Fibroblast of lung (primary cell): Measurements from ENCODE around the gene PRPF6. TPM values are rescaled to one million over a fixed set of nuclear protein-coding genes. Genes with fewer than 3 reads are reported as not detected.

Experiments
- DNase-seq, 2 donors: peaks; one replicate each; pipeline versions ENCODE4 v3.0.0 to v3.0.0-alpha.2; 2010; ENCODE audit warnings: low read depth in 2 of 2
- H2AFZ ChIP-seq: 2 replicates; pipeline ENCODE4 v1.5.1; 2012; ENCODE audit warnings: low read length, control low read depth, inconsistent platforms
- H3K27ac ChIP-seq: 2 replicates; pipeline ENCODE4 v1.5.1; 2011; ENCODE audit warnings: low read length, control low read depth; ENCODE audit not compliant: insufficient read depth
- H3K27me3 ChIP-seq: 2 replicates; pipeline ENCODE4 v1.5.1; 2011; ENCODE audit warnings: mild to moderate bottlenecking, low read length; ENCODE audit not compliant: control insufficient read depth, insufficient read depth
- H3K36me3 ChIP-seq: 2 replicates; pipeline ENCODE4 v1.5.1; 2011; ENCODE audit warnings: low read length; ENCODE audit not compliant: control insufficient read depth, insufficient read depth
- H3K4me1 ChIP-seq: 2 replicates; pipeline ENCODE4 v1.5.1; 2011; ENCODE audit warnings: low read length; ENCODE audit not compliant: control insufficient read depth, insufficient read depth; ENCODE audit errors: extremely low read depth
- H3K4me2 ChIP-seq: 2 replicates; pipeline ENCODE4 v1.5.1; 2011; ENCODE audit warnings: low read length, control low read depth; ENCODE audit not compliant: insufficient read depth; ENCODE audit errors: extremely low read depth
- H3K4me3 ChIP-seq, 4 experiments: fragments of 200-600 bp in 1 of 4; sonication (generic) in 1 of 4; replicated peaks in 1 of 4; 2 replicates each; pipeline ENCODE4 v1.5.1; 2011 to 2016; ENCODE audit warnings: low read length in 4 of 4, low read depth in 3 of 4, mild to moderate bottlenecking in 3 of 4, control low read depth in 2 of 4, inconsistent platforms in 1 of 4, mixed read lengths in 1 of 4; ENCODE audit not compliant: insufficient read depth in 1 of 4; ENCODE audit errors: control extremely low read depth in 1 of 4
- H3K79me2 ChIP-seq: 2 replicates; pipeline ENCODE4 v1.5.1; 2012; ENCODE audit warnings: mild to moderate bottlenecking, low read length, inconsistent platforms; ENCODE audit not compliant: control insufficient read depth, insufficient read depth
- H3K9ac ChIP-seq: 2 replicates; pipeline ENCODE4 v1.5.1; 2011; ENCODE audit warnings: mild to moderate bottlenecking, low read length, control low read depth; ENCODE audit not compliant: insufficient read depth
- H3K9me3 ChIP-seq: 2 replicates; pipeline ENCODE4 v1.5.1; 2012; ENCODE audit warnings: low read depth, low read length; ENCODE audit not compliant: control insufficient read depth, insufficient read depth
- H4K20me1 ChIP-seq: 2 replicates; pipeline ENCODE4 v1.5.1; 2011; ENCODE audit warnings: low read length; ENCODE audit not compliant: control insufficient read depth, insufficient read depth; ENCODE audit errors: extremely low read depth
- CTCF ChIP-seq, 2 donors: IDR thresholded peaks in 1 of 2; conservative IDR thresholded peaks in 1 of 2; 1 replicate in 1 of 2; 2 replicates in 1 of 2; pipeline ENCODE4 v1.5.1; 2011 to 2012; ENCODE audit warnings: low read length in 2 of 2, control low read depth in 1 of 2, inconsistent platforms in 1 of 2, low read depth in 1 of 2, mild to moderate bottlenecking in 1 of 2
- EZH2 ChIP-seq: IDR thresholded peaks from 2 replicates; pipeline ENCODE4 v1.5.1; 2012; ENCODE audit warnings: low read length, control low read depth, mild to moderate bottlenecking; ENCODE audit errors: missing control alignments
- polyA plus RNA-seq, 2 donors: library from polyadenylated mRNA; depleted of rRNA in 1 of 2; stranded (reverse) in 1 of 2; unstranded in 1 of 2; fragments of >200 nt; gene quantifications; 2 replicates each; pipeline ENCODE4 v1.2.1, GENCODE V29; 2011 to 2012; ENCODE audit warnings: missing spikeins in 1 of 2
- total RNA-seq: library from RNA; depleted of rRNA; stranded (reverse); fragments of >200 nt; gene quantifications from 2 replicates; pipeline ENCODE4 v1.2.1, GENCODE V29; 2014

Gene PRPF6
- total and polyA plus RNA-seq, 2 donors (not counting 1 experiment from before 2014, with no cell fraction given) = 28.2 to 52.0 TPM

GRCh38 chr20:63963348-63963741, 17.6 kb upstream of the PRPF6 start:
- H3K27ac ChIP-seq = no peak overlapping the region
- H3K4me1 ChIP-seq = no peaks in the 10 kb centered on the region
- H3K4me3 ChIP-seq = no peak overlapping the region
- H3K36me3 ChIP-seq = peaks cover 43% of the 10 kb centered on the region
- H4K20me1 ChIP-seq = no peaks in the 10 kb centered on the region
- no peak overlapping the region for H2AFZ ChIP-seq
- H3K27me3 ChIP-seq = no peaks in the 10 kb centered on the region
- TF ChIP-seq EZH2 (no peak), CTCF (conservative IDR thresholded peaks at IDR 0.05 in 1 of 2, IDR thresholded peaks at IDR 0.05 in 1 of 2; ENCODE audit: low read depth in 1 of 2, low read length in 2 of 2) (no peak)
- DNase-seq = no peak
- no peak overlapping the region for H3K4me2 ChIP-seq
- no peaks in the 10 kb centered on the region for H3K9me3 ChIP-seq
- no peak overlapping the region for H3K9ac ChIP-seq
- peaks cover 2% of the 10 kb centered on the region for H3K79me2 ChIP-seq

- Histone ChIP-seq H3K9me3 (no peaks in the 10 kb centered on the region), H4K20me1 (no peaks in the 10 kb centered on the region), H3K36me3 (peaks cover 43% of the 10 kb centered on the region), H2AFZ (no peak overlapping the region), H3K4me2 (no peak overlapping the region), H3K27me3 (no peaks in the 10 kb centered on the region), H3K9ac (no peak overlapping the region), H3K4me3 (no peak overlapping the region), H3K79me2 (peaks cover 6% of the 10 kb centered on the region), H3K4me1 (peaks cover 4% of the 10 kb centered on the region), H3K27ac (no peak overlapping the region)
- DNase-seq = no peak
- TF ChIP-seq EZH2 = no peak
- TF ChIP-seq CTCF (conservative IDR thresholded peaks at IDR 0.05 in 1 of 2, IDR thresholded peaks at IDR 0.05 in 1 of 2; ENCODE audit: low read depth in 1 of 2, low read length in 2 of 2) = no peak
Observed at GRCh38 chr20:63963784-63964301, 17.1 kb upstream of the PRPF6 start.

- Histone ChIP-seq H3K4me1 (peaks cover 5% of the 10 kb centered on the region), H3K9ac (no peak overlapping the region), H3K4me3 (no peak overlapping the region), H3K9me3 (no peaks in the 10 kb centered on the region), H4K20me1 (no peaks in the 10 kb centered on the region), H3K4me2 (no peak overlapping the region), H2AFZ (no peak overlapping the region), H3K36me3 (peaks cover 40% of the 10 kb centered on the region), H3K27me3 (no peaks in the 10 kb centered on the region), H3K27ac (no peak overlapping the region), H3K79me2 (peaks cover 10% of the 10 kb centered on the region)
- TF ChIP-seq EZH2 (no peak), CTCF (conservative IDR thresholded peaks at IDR 0.05 in 1 of 2, IDR thresholded peaks at IDR 0.05 in 1 of 2; ENCODE audit: low read depth in 1 of 2, low read length in 2 of 2) (no peak)
- DNase-seq = no peak
Observed at GRCh38 chr20:63964412-63964811, 16.5 kb upstream of the PRPF6 start.
